H9 (cell line): ENCODE measurements around the gene HSPA1L. TPM values are rescaled to one million over a fixed set of nuclear protein-coding genes. Genes with fewer than 3 reads are reported as not detected.

Experiments used
- DNase-seq: peaks from one replicate; pipeline ENCODE4 v3.0.0-alpha.2; 2017
- H2AFZ ChIP-seq: one replicate; pipeline ENCODE4 v1.6.1; 2013; ENCODE audit warnings: mild to moderate bottlenecking, low read length, control low read depth, moderate library complexity
- H2AK5ac ChIP-seq: 2 replicates; pipeline ENCODE4 v1.6.1; 2013; ENCODE audit warnings: low read length, control low read depth, mixed read lengths; ENCODE audit not compliant: insufficient read length
- H2BK120ac ChIP-seq: one replicate; pipeline ENCODE4 v1.6.1; 2013; ENCODE audit warnings: low read depth, mild to moderate bottlenecking, low read length, control low read depth, inconsistent platforms; ENCODE audit not compliant: poor library complexity, severe bottlenecking
- H2BK12ac ChIP-seq: 2 replicates; pipeline ENCODE4 v1.6.1; 2013; ENCODE audit warnings: low read length, control low read depth, mixed read lengths, low read depth; ENCODE audit not compliant: insufficient read length
- H2BK15ac ChIP-seq: 2 replicates; pipeline ENCODE4 v1.6.1; 2013; ENCODE audit warnings: low read depth, low read length, control low read depth
- H2BK20ac ChIP-seq: one replicate; pipeline ENCODE4 v1.6.1; 2013; ENCODE audit warnings: low read depth, mild to moderate bottlenecking, low read length, control low read depth, inconsistent platforms; ENCODE audit not compliant: poor library complexity, severe bottlenecking
- H2BK5ac ChIP-seq: 2 replicates; pipeline ENCODE4 v1.6.1; 2013; ENCODE audit warnings: low read length, control low read depth, mixed read lengths; ENCODE audit not compliant: insufficient read length
- H3K14ac ChIP-seq: 2 replicates; pipeline ENCODE4 v1.6.1; 2013; ENCODE audit warnings: low read length, control low read depth; ENCODE audit not compliant: insufficient read depth
- H3K18ac ChIP-seq: 2 replicates; pipeline ENCODE4 v1.6.1; 2013; ENCODE audit warnings: low read depth, mild to moderate bottlenecking, mixed read lengths, low read length, control low read depth; ENCODE audit not compliant: insufficient read length
- H3K23ac ChIP-seq: 2 replicates; pipeline ENCODE4 v1.6.1; 2013; ENCODE audit warnings: low read length, control low read depth, mixed read lengths, low read depth; ENCODE audit not compliant: insufficient read length
- H3K23me2 ChIP-seq: 2 replicates; pipeline ENCODE4 v1.6.1; 2013; ENCODE audit warnings: low read depth, mild to moderate bottlenecking, mixed read lengths, low read length, control low read depth; ENCODE audit not compliant: insufficient read length, poor library complexity, severe bottlenecking
- H3K27ac ChIP-seq: 2 replicates; pipeline ENCODE4 v1.5.1; 2013; ENCODE audit warnings: low read length, control low read depth, mixed read lengths, low read depth; ENCODE audit not compliant: insufficient read length
- H3K27me3 ChIP-seq: 2 replicates; pipeline ENCODE4 v1.6.1; 2013; ENCODE audit warnings: low read length, control low read depth, inconsistent platforms; ENCODE audit not compliant: insufficient read depth
- H3K4ac ChIP-seq: 2 replicates; pipeline ENCODE4 v1.6.1; 2013; ENCODE audit warnings: low read depth, mild to moderate bottlenecking, control low read depth, inconsistent platforms, low read length, moderate library complexity
- H3K4me1 ChIP-seq: 2 replicates; pipeline ENCODE4 v1.6.1; 2013; ENCODE audit warnings: low read length, control low read depth, inconsistent platforms; ENCODE audit not compliant: insufficient read depth
- H3K4me2 ChIP-seq: 2 replicates; pipeline ENCODE4 v1.6.1; 2013; ENCODE audit warnings: low read length, control low read depth, mixed read lengths; ENCODE audit not compliant: insufficient read length, insufficient read depth
- H3K56ac ChIP-seq: 2 replicates; pipeline ENCODE4 v1.6.1; 2013; ENCODE audit warnings: low read depth, mild to moderate bottlenecking, mixed read lengths, low read length, control low read depth; ENCODE audit not compliant: insufficient read length
- H3K79me1 ChIP-seq: 2 replicates; pipeline ENCODE4 v1.6.1; 2013; ENCODE audit warnings: low read depth, mild to moderate bottlenecking, moderate library complexity, low read length, control low read depth, inconsistent platforms; ENCODE audit not compliant: insufficient read depth, poor library complexity, severe bottlenecking
- H3K79me2 ChIP-seq: 2 replicates; pipeline ENCODE4 v1.6.1; 2013; ENCODE audit warnings: low read length, control low read depth, inconsistent platforms; ENCODE audit not compliant: insufficient read depth
- H3K9ac ChIP-seq: 2 replicates; pipeline ENCODE4 v1.6.1; 2013; ENCODE audit warnings: low read length, control low read depth, mixed read lengths; ENCODE audit not compliant: insufficient read length; ENCODE audit errors: extremely low read depth
- H3K9me3 ChIP-seq: one replicate; pipeline ENCODE4 v1.6.1; 2013; ENCODE audit warnings: low read depth, low read length, inconsistent platforms; ENCODE audit not compliant: control insufficient read depth
- H3T11ph ChIP-seq: one replicate; pipeline ENCODE4 v1.6.1; 2013; ENCODE audit warnings: mild to moderate bottlenecking, low read length, control low read depth, inconsistent platforms
- H4K20me1 ChIP-seq: one replicate; pipeline ENCODE4 v1.6.1; 2013; ENCODE audit not compliant: control insufficient read depth, insufficient read length, insufficient read depth
- H4K5ac ChIP-seq: 2 replicates; pipeline ENCODE4 v1.6.1; 2013; ENCODE audit warnings: low read depth, mild to moderate bottlenecking, mixed read lengths, low read length, control low read depth; ENCODE audit not compliant: insufficient read length
- H4K8ac ChIP-seq: replicated peaks from 2 replicates; pipeline ENCODE4 v1.6.1; 2013; ENCODE audit warnings: low read length, control low read depth, mixed read lengths, low read depth; ENCODE audit not compliant: insufficient read length
- H4K91ac ChIP-seq: 2 replicates; pipeline ENCODE4 v1.6.1; 2013; ENCODE audit warnings: low read depth, mild to moderate bottlenecking, moderate library complexity, mixed read lengths, low read length, control low read depth; ENCODE audit not compliant: insufficient read length
- H3K27ac Mint-ChIP-seq, 3 experiments: 2 replicates in 2 of 3; 3 replicates in 1 of 3; pipeline ENCODE4 v1.8.0; 2020 to 2021; ENCODE audit warnings: mixed read lengths in 3 of 3, mild to moderate bottlenecking in 1 of 3, moderate library complexity in 1 of 3
- H3K27me3 Mint-ChIP-seq: 2 replicates; pipeline ENCODE4 v1.8.0; 2021; ENCODE audit warnings: low read depth, mild to moderate bottlenecking, moderate library complexity, mixed read lengths
- H3K36me3 Mint-ChIP-seq, 3 experiments: 2 replicates in 2 of 3; 3 replicates in 1 of 3; pipeline ENCODE4 v1.8.0; 2020 to 2021; ENCODE audit warnings: low read depth in 3 of 3, mixed read lengths in 3 of 3; ENCODE audit not compliant: insufficient read depth in 1 of 3
- H3K4me1 Mint-ChIP-seq, 2 experiments: 2 replicates each; pipeline ENCODE4 v1.8.0; 2020; ENCODE audit warnings: mixed read lengths in 2 of 2
- H3K4me3 Mint-ChIP-seq, 2 experiments: 2 replicates in 1 of 2; 3 replicates in 1 of 2; pipeline ENCODE4 v1.8.0; 2020 to 2021; ENCODE audit warnings: mild to moderate bottlenecking in 2 of 2, mixed read lengths in 2 of 2, moderate library complexity in 1 of 2
- H3K9me3 Mint-ChIP-seq, 2 experiments: 2 replicates in 1 of 2; 3 replicates in 1 of 2; pipeline ENCODE4 v1.8.0; 2020; ENCODE audit warnings: mild to moderate bottlenecking in 2 of 2, mixed read lengths in 2 of 2, moderate library complexity in 1 of 2
- CTCF ChIP-seq: fragments of 200-600 bp; sonication (generic); conservative IDR thresholded peaks from 3 replicates; pipeline ENCODE4 v1.8.0; 2021; ENCODE audit warnings: antibody characterized with exemption, mild to moderate bottlenecking
- WGBS: extraction: QIAGEN DNeasy Blood & Tissue Kit; methylation state at CpG from one replicate; pipeline ENCODE4 v1.1.7; 2013; ENCODE audit warnings: missing lambda C conversion rate, low lambda C conversion rate, mixed read lengths; ENCODE audit not compliant: insufficient read length; ENCODE audit errors: extremely low coverage; 5-methylcytosine and 5-hydroxymethylcytosine counted together
- total RNA-seq: library from RNA; stranded (reverse); gene quantifications from 2 replicates; pipeline ENCODE4 v1.2.1, GENCODE V29; 2021

Gene HSPA1L
- total RNA-seq, 1 experiment from 2014 or later: 2.5 TPM

- no peak overlapping the region for H3K56ac ChIP-seq
These were observed 11.8 kb upstream of the HSPA1L start for GRCh38 chr6:31826793-31827285.

More at GRCh38 chr6:31826793-31827285, 11.8 kb upstream of the HSPA1L start:
- Histone ChIP-seq H4K20me1 (no peaks in the 10 kb centered on the region), H2AFZ (no peak overlapping the region), H3K23me2 (peaks cover 20% of the 10 kb centered on the region), H3K9ac (peak overlapping the region; percentile 23), H2AK5ac (no peak overlapping the region), H3K27ac (peak overlapping the region; percentile 85), H4K5ac (no peak overlapping the region), H3K4ac (no peak overlapping the region), H3K4me2 (peak overlapping the region; percentile 84), H3T11ph (no peak overlapping the region), H2BK20ac (no peak overlapping the region), H3K4me1 (peaks cover 5% of the 10 kb centered on the region; the same call in 1 of the 2 replicates), H3K18ac (peak overlapping the region; percentile 9), H3K9me3 (no peaks in the 10 kb centered on the region), H4K91ac (no peak overlapping the region), H4K8ac (no peak overlapping the region), H3K79me1 (no peaks in the 10 kb centered on the region), H3K14ac (peak overlapping the region; percentile 70; the same call in 1 of the 2 replicates), H3K23ac (no peak overlapping the region), H3K79me2 (peaks cover 5% of the 10 kb centered on the region; the same call in 1 of the 2 replicates), H3K27me3 (no peaks in the 10 kb centered on the region), H2BK15ac (no peak overlapping the region; the same call in 1 of the 2 replicates), H2BK12ac (no peak overlapping the region), H2BK120ac (no peak overlapping the region), H2BK5ac (no peak overlapping the region)
- Mint-ChIP-seq H3K27me3 (peaks cover 4% of the 10 kb centered on the region), H3K4me3 (peak overlapping the region; percentile 84 to 92), H3K36me3 (peaks cover 0 to 2% (median 0%) of the 10 kb centered on the region in 3 experiments; a peak in 1 of 7 replicates), H3K27ac (peak overlapping the region; percentile 97 to 100 (median 98)), H3K9me3 (no peaks in the 10 kb centered on the region; a peak in 1 of 5 replicates), H3K4me1 (peaks cover 48 to 55% of the 10 kb centered on the region in 2 experiments)
- no CpG with 5 or more reads among the region's 13 CpGs for WGBS
- TF ChIP-seq CTCF: no peak
- DNase-seq: peak; percentile 76
